GM12875 (cell line): Measurements from ENCODE around the gene POMGNT1.

ENCODE experiments used
- H3K4me3 ChIP-seq: one replicate; pipeline ENCODE4 v1.5.1; 2011; ENCODE audit warnings: low read depth, low read length, control low read depth
- CTCF ChIP-seq: IDR thresholded peaks from 2 replicates; pipeline ENCODE4 v1.5.1; 2011; ENCODE audit warnings: low read depth, mild to moderate bottlenecking, control low read depth, inconsistent platforms, low read length, moderate library complexity, borderline replicate concordance; ENCODE audit not compliant: insufficient read depth

POMGNT1 gene

DNA sequence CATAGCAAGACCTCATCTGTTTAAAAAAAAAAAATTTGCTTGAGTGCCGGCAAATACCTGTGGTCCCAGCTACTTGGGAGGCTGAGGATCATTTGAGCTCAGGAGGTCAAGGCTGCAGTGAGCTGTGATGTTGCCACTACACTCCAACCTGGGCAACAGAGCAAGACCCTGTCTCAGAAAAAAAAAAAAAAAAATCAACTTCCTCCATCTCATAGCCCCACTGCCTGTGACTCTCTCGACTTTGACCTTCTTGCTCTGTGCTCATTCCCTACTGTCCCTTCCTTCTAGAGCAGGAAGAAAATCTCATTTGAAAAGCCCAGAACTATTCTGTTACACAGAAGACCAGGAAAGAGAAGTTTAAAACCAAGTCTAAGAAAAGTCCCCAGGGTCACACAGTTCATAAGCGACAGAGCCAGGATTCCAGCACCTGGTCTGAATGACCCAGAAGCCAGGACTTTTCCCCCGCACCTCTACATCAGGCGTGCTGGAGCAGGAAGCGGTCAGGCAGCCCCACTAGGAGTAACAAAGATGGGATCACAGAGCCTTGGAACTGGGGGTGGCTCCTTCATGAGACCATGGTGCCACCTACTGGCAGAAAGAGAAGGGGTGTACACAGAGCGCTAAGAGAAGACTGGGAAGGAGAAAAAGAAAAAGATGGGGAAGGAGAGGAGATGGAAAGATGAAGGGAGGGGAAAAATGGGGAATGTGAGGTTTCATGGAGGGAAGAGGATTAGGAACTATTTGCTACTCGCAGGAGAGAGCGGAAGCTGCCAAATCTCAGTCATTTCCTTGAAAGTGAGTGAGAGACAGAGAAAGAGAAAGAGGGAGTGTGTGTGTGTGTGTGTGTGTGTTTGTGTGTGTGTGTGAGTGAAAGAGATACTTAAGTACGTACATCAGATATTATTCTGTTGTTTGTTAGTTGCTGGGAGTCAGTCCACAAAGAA is 18.8 kb downstream of the POMGNT1 start:
- peak; percentile 82 for TF ChIP-seq CTCF
- no peak overlapping the region for H3K4me3 ChIP-seq

DNA sequence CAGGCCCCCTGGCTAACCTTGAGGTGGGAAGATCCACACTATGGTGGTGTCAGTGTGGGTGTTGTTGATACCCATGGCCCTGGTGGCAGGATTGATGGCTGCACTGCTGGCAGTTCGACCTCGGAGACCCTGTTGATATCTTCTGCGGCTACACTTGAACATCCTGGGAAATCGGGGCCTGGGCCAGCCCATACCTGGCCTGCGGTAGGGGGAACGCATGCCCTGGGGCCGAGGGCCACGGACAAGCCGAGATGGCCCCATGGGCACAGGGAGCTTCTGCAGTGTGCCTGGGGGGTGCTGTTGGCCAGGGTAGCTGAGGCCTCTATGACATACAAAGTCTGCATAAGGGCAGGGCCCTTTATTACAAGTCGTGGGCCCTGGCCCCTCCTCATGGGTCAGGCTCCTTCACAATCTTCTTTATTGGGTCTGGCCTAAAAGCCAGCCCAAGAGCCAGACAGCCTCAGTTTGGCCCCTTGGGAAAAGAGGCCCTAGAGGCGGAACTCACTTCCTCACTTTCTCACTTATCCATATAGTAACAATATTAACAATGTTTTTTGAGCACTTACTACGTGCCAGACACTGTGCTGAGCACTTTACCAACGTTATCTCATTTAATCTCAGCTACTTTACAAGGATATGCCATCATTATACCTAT is 21.9 kb downstream of the POMGNT1 start, which contains the start of gene P3R3URF:
Gene P3R3URF, minus strand, starts transcription at position 278 of the 655 bp plus-strand sequence. Its CDS starts 17 bp downstream, at position 261.
- no peak for TF ChIP-seq CTCF
- no peak within 1 kb of the TSS for H3K4me3 ChIP-seq

GRCh38 chr1:46175243-46175642 is 23.0 kb downstream of the POMGNT1 start:
- TF ChIP-seq CTCF: no peak
- H3K4me3 ChIP-seq: no peak overlapping the region

- H3K4me3 ChIP-seq: no peak within 1 kb of the TSS
- TF ChIP-seq CTCF: no peak
These were observed 23.6 kb downstream of the POMGNT1 start, which contains the start of gene TSPAN1 for GRCh38 chr1:46174448-46175231. Gene TSPAN1 (plus strand): TSS chr1:46175087. CDS start chr1:46181108, 6,021 bp downstream.

GRCh38 chr1:46173361-46173856 is 24.8 kb downstream of the POMGNT1 start:
- no peak for TF ChIP-seq CTCF
- no peak overlapping the region for H3K4me3 ChIP-seq

DNA sequence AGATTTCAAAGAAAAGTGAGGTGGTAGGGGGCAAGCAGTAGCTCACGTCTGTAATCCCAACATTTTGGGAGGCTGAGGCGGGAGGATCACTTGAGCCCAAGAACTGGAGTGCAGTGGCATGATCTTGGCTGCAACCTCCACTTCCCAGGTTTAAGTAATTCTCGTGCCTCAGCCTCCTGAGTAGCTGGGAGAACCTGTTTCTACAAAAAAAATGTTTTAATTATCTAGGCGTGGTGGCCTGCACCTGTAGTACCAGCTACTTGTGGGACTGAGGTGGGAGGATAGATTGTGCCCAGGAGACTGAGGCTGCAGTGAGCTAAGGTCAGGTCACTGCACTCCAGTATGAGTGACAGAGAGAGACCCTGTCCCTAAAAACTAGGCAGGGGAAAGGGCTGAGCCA is 25.9 kb downstream of the POMGNT1 start:
- no peak for TF ChIP-seq CTCF

More for the DNA sequence above, 25.9 kb downstream of the POMGNT1 start:
- H3K4me3 ChIP-seq: no peak overlapping the region
